A549 (cell line): ENCODE results near the gene RACGAP1. TPM values are rescaled to one million over a fixed set of nuclear protein-coding genes. Genes with fewer than 3 reads are reported as not detected.
A peak's percentile ranks its signal among the peaks of the same experiment; 100 is the strongest.

Experiments used
- ATAC-seq, 2 experiments: fragments of 200-7000 bp in 1 of 2; fragments of >200 bp in 1 of 2; cut with Nextera tagmentation in 1 of 2; cut with Tn5 transposase in 1 of 2; 3 replicates each; pipeline versions ENCODE4 v1.8.0 to v1.9.1; 2018 to 2020; ENCODE audit warnings: mild to moderate bottlenecking in 1 of 2, moderate library complexity in 1 of 2
- CTCF ChIA-PET: fragments of 300-600 bp; sonication (Branson Sonifier 250); formaldehyde crosslinking; extraction: SDS; loops from one replicate; lab custom pipeline; 2021; ENCODE audit warnings: antibody characterized with exemption, inconsistent platforms; lab: Yijun Ruan, JAX
- POLR2A ChIA-PET: fragments of 350-600 bp; formaldehyde crosslinking; extraction: SDS; loops from one replicate; lab custom pipeline; 2021; ENCODE audit warnings: antibody characterized with exemption, inconsistent platforms; lab: Yijun Ruan, JAX
- DNase-seq, 2 experiments: peaks; one replicate each; pipeline versions ENCODE4 v3.0.0 to v3.0.0-alpha.2; 2011 to 2016; ENCODE audit warnings: low read depth in 1 of 2, low spot score in 1 of 2
- FAIRE-seq: peaks from 2 replicates; lab custom pipeline; 2011; peaks lifted over from hg19 to GRCh38; lab: Jason Lieb, UNC
- H3K27ac ChIP-seq, 2 experiments: fragments of >200 bp; sonication (Bioruptor Twin); formaldehyde crosslinking; 3 replicates each; pipeline ENCODE4 v1.5.1; 2016 to 2017
- H3K4me1 ChIP-seq: fragments of >200 bp; sonication (Bioruptor Twin); formaldehyde crosslinking; 3 replicates; pipeline ENCODE4 v1.6.1; 2016
- H3K4me2 ChIP-seq: fragments of >200 bp; sonication (Bioruptor Twin); formaldehyde crosslinking; 3 replicates; pipeline ENCODE4 v1.6.1; 2016
- H3K4me3 ChIP-seq: fragments of >200 bp; sonication (Bioruptor Twin); formaldehyde crosslinking; 3 replicates; pipeline ENCODE4 v1.5.1; 2016
- H3K9me3 ChIP-seq: fragments of >200 bp; sonication (Bioruptor Twin); formaldehyde crosslinking; 3 replicates; pipeline ENCODE4 v1.6.1; 2016
- CBX8 ChIP-seq: fragments of 200-600 bp; sonication (generic); IDR thresholded peaks from 2 replicates; pipeline ENCODE4 v1.6.1; 2016
- CEBPB ChIP-seq, 2 experiments: fragments of >200 bp in 1 of 2; sonication (Bioruptor Twin) in 1 of 2; formaldehyde crosslinking in 1 of 2; IDR thresholded peaks; 2 replicates each; pipeline ENCODE4 v1.6.1; 2012 to 2016
- CHD2 ChIP-seq: fragments of 150-350 bp; IDR thresholded peaks from 2 replicates; pipeline ENCODE4 v1.6.1; 2014; ENCODE audit warnings: low read length; ENCODE audit not compliant: partially characterized antibody
- EHMT2 ChIP-seq: fragments of 200-600 bp; sonication (generic); IDR thresholded peaks from 2 replicates; pipeline ENCODE4 v1.6.1; 2016; ENCODE audit warnings: antibody characterized with exemption, low read depth, mild to moderate bottlenecking, moderate library complexity
- FOSB ChIP-seq: fragments of 250-450 bp; sonication (Bioruptor Pico); IDR thresholded peaks from 2 replicates; pipeline ENCODE4 v1.5.0; 2020; ENCODE audit warnings: mild to moderate bottlenecking, moderate library complexity
- FOSL2 ChIP-seq, 2 experiments: fragments of 450-650 bp in 1 of 2; fragments of >200 bp in 1 of 2; sonication (Bioruptor Twin) in 1 of 2; formaldehyde crosslinking; IDR thresholded peaks; 2 replicates each; pipeline versions ENCODE4 v1.5.0 to v1.6.1; 2016 to 2020; ENCODE audit warnings: mild to moderate bottlenecking in 1 of 2, moderate library complexity in 1 of 2
- GATA3 ChIP-seq: IDR thresholded peaks from 2 replicates; pipeline ENCODE4 v1.6.1; 2012; ENCODE audit warnings: borderline replicate concordance
- HOXB5 ChIP-seq: fragments of 250-450 bp; sonication (Bioruptor Pico); IDR thresholded peaks from 2 replicates; pipeline ENCODE4 v1.5.0; 2020; ENCODE audit warnings: mild to moderate bottlenecking, moderate library complexity
- JUNB ChIP-seq: fragments of >200 bp; sonication (Bioruptor Twin); formaldehyde crosslinking; IDR thresholded peaks from 2 replicates; pipeline ENCODE4 v1.6.1; 2016
- KDM5A ChIP-seq: fragments of 200-600 bp; sonication (generic); IDR thresholded peaks from 2 replicates; pipeline ENCODE4 v1.6.1; 2016; ENCODE audit warnings: antibody characterized with exemption, mild to moderate bottlenecking
- MAFK ChIP-seq: fragments of 450-650 bp; IDR thresholded peaks from 2 replicates; pipeline ENCODE4 v1.6.1; 2014; ENCODE audit not compliant: partially characterized antibody
- MAZ ChIP-seq: fragments of 150-350 bp; IDR thresholded peaks from 2 replicates; pipeline ENCODE4 v1.6.1; 2014; ENCODE audit warnings: antibody characterized with exemption, low read depth, low read length, borderline replicate concordance
- NFE2L2 ChIP-seq: fragments of 150-350 bp; conservative IDR thresholded peaks from 2 replicates; pipeline ENCODE4 v1.6.1; 2014; ENCODE audit warnings: low read length
- PHF8 ChIP-seq: fragments of 200-600 bp; sonication (generic); IDR thresholded peaks from 2 replicates; pipeline ENCODE4 v1.6.1; 2016; ENCODE audit warnings: low read depth, mild to moderate bottlenecking, antibody characterized with exemption, moderate library complexity, borderline replicate concordance
- RARB ChIP-seq: fragments of 250-450 bp; sonication (Bioruptor Pico); IDR thresholded peaks from 2 replicates; pipeline ENCODE4 v1.8.0; 2021; ENCODE audit warnings: mild to moderate bottlenecking, moderate library complexity
- RCOR1 ChIP-seq: fragments of 150-350 bp; IDR thresholded peaks from 2 replicates; pipeline ENCODE4 v1.6.1; 2014; ENCODE audit warnings: antibody characterized with exemption, low read length, low read depth
- RNF2 ChIP-seq: fragments of 200-600 bp; sonication (generic); IDR thresholded peaks from 2 replicates; pipeline ENCODE4 v1.6.1; 2016; ENCODE audit warnings: low read depth, mild to moderate bottlenecking, antibody characterized with exemption, moderate library complexity, borderline replicate concordance
- SMC3 ChIP-seq: fragments of >200 bp; sonication (Bioruptor Twin); formaldehyde crosslinking; IDR thresholded peaks from 3 replicates; pipeline ENCODE4 v1.6.1; 2018; ENCODE audit warnings: inconsistent platforms
- TFCP2L1 ChIP-seq: fragments of 250-450 bp; sonication (Bioruptor Pico); IDR thresholded peaks from 2 replicates; pipeline ENCODE4 v1.5.0; 2021; ENCODE audit warnings: mild to moderate bottlenecking
- WGBS: methylation state at CpG from one replicate; pipeline ENCODE4 v1.1.6; 2017; ENCODE audit errors: missing lambda C conversion rate; 5-methylcytosine and 5-hydroxymethylcytosine counted together
- polyA plus RNA-seq, 4 experiments: library from polyadenylated mRNA; depleted of rRNA in 3 of 4; stranded (reverse); fragments of >200 nt; fragmentation: RNase III in 1 of 4; extraction: RNeasy Plus Mini Kit Qiagen cat#74134 plus additional on column Dnase treatment in 1 of 4; gene quantifications; 2 replicates in 3 of 4; 3 replicates in 1 of 4; pipeline ENCODE4 v1.2.3, GENCODE V29; 2011 to 2017

The RACGAP1 gene
- polyA plus RNA-seq, 2 of the 4 experiments (the other 2 are of a cell fraction): 103 to 107 TPM

DNA sequence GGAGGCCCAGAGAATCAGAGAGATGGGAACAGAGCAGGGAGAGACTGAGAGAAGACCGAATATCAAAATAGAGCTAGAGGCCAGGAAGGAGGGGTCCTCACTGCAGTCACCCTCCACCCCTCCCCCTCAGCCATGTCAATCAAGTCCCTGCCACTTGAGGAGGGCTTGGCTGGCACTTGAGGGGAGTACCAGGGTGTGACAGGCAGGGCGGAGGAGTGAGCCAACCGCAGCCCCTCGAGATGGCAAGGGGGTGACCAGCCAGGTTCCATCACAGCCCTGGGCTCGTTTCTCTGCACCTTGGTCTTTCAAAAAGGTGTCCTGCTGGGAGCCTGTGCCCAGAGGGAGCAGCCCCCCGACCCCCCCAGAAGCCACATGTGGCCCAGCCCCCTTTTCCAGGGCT, 59.5 kb downstream of the RACGAP1 start (continued):
- no peak for TF ChIP-seq HOXB5 (CRISPR knock-in tag)
- TF ChIP-seq SMC3: no peak

DNA sequence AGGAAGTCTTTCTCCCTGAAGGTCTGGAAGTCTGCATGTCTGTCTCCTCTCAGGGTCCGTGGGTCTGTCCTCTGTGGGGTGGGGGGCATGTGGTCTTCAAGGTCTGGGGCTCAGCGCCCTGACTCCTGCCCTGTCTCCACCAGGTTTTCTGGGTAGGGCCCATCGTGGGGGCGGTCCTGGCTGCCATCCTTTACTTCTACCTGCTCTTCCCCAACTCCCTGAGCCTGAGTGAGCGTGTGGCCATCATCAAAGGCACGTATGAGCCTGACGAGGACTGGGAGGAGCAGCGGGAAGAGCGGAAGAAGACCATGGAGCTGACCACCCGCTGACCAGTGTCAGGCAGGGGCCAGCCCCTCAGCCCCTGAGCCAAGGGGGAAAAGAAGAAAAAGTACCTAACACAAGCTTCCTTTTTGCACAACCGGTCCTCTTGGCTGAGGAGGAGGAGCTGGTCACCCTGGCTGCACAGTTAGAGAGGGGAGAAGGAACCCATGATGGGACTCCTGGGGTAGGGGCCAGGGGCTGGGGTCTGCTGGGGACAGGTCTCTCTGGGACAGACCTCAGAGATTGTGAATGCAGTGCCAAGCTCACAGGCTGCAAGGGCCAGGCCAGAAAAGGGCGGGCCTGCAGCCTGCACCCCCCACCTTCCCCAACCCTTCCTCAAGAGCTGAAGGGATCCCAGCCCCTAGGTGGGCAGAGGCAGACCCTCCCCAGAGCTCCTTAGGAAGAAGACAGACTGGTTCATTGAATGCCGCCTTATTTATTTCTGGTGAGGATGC, 60.3 kb downstream of the RACGAP1 start:
- peaks cover 22% of the 10 kb centered on the region for H3K4me1 ChIP-seq
- ChIA-PET POLR2A (no interaction called here), CTCF (interaction anchor here (0.6 to 29.8 kb wide), 10 partner anchors 9 to 348 kb away, joined by 3 to 708 read pairs (median 90); partner anchors contain the start of genes AQP2, ASIC1 and SMARCD1)
- no peak for DNase-seq
- H3K4me3 ChIP-seq: no peak overlapping the region
- no peak for ATAC-seq
- WGBS: 61% methylated on average over 13 of the region's 13 CpGs
- no peak overlapping the region for H3K27ac ChIP-seq
- no peak overlapping the region for H3K4me2 ChIP-seq
- H3K9me3 ChIP-seq: no peaks in the 10 kb centered on the region
- TF ChIP-seq RNF2: no peak
- TF ChIP-seq NFE2L2: no peak
- no peak for TF ChIP-seq FOSL2 (IDR thresholded peaks at IDR 0.05)
- TF ChIP-seq FOSL2 (CRISPR knock-in tag; IDR thresholded peaks at IDR 0.05): no peak
- TF ChIP-seq RCOR1: no peak
- TF ChIP-seq PHF8: no peak
- no peak for TF ChIP-seq EHMT2
- TF ChIP-seq KDM5A: no peak
- no peak for TF ChIP-seq JUNB
- no peak for TF ChIP-seq MAFK
- no peak for TF ChIP-seq GATA3
- TF ChIP-seq FOSB (CRISPR knock-in tag): no peak
- TF ChIP-seq RARB: no peak
- FAIRE-seq: no peak

DNA sequence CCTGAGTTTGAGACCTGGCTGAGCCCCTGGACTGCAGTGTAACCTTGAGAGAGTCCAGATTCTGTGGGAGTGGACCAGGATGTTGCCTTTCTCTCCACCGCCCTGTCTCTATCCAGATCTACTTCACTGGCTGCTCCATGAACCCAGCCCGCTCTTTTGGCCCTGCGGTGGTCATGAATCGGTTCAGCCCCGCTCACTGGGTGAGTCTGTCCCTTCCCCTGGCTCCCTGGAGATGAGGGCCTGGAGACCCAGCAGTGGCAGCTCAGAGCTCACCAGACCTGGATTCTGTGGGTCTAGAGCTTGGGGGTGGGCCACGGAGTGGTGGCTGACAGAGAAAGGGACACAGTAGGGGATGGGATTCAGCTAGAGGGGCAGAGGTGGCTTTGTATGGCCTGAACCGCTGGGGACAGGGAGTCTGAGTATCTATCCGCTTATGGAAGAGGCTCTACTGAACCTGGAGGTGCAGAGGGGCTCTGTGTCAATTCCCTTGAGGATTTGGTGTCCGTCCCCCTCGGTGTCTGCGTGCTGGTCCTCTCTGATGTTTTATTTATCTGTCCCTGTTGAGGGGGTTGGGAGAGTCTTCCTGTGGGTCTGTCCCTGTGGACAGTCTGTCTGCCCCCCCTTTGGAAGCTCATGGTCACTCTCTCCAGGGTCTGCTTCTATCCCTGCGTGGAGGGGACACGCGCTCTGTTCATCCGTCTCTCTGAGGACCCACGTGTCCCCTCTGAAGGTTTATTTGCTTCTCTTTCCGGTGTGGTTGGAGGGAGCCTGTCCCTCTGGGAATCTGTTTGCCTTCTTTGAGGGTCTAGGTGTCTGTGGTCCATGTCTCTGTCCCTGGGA, 61.1 kb downstream of the RACGAP1 start:
- no peak for ATAC-seq
- H3K9me3 ChIP-seq: no peaks in the 10 kb centered on the region
- H3K4me2 ChIP-seq: no peak overlapping the region
- H3K4me1 ChIP-seq: peaks cover 30% of the 10 kb centered on the region
- no peak overlapping the region for H3K4me3 ChIP-seq
- DNase-seq: no peak
- ChIA-PET POLR2A (no interaction called here), CTCF (interaction anchor here (1.0 to 29.8 kb wide), 13 partner anchors 8 to 186 kb away, joined by 3 to 708 read pairs (median 7); partner anchors contain the start of genes AQP2, ASIC1 and SMARCD1)
- TF ChIP-seq MAZ: no peak
- TF ChIP-seq CEBPB (IDR thresholded peaks at IDR 0.05): no peak
- TF ChIP-seq TFCP2L1 (CRISPR knock-in tag): no peak
- TF ChIP-seq CBX8: no peak
- TF ChIP-seq FOSL2 (IDR thresholded peaks at IDR 0.05): no peak
- no peak for TF ChIP-seq FOSL2 (CRISPR knock-in tag; IDR thresholded peaks at IDR 0.05)
- no peak for TF ChIP-seq FOSB (CRISPR knock-in tag)
- no peak for TF ChIP-seq CHD2
- 91% methylated on average over 16 of the region's 17 CpGs for WGBS
- FAIRE-seq: no peak
- peak overlapping the region in 1 of 2 experiments; percentile 74; a peak in 3 of 6 replicates for H3K27ac ChIP-seq
